RKO (cell line): Measurements from ENCODE around the gene PCDHAC1.
"Not testable (repeated sequence)": the region's sequence is repeated elsewhere in the genome, so short reads cannot be mapped to it uniquely, and the experiment has no call there.

Experiments used
- DNase-seq: peaks from one replicate; pipeline ENCODE4 v3.0.0-alpha.2; 2016; ENCODE audit warnings: low spot score

Gene PCDHAC1, protein sequence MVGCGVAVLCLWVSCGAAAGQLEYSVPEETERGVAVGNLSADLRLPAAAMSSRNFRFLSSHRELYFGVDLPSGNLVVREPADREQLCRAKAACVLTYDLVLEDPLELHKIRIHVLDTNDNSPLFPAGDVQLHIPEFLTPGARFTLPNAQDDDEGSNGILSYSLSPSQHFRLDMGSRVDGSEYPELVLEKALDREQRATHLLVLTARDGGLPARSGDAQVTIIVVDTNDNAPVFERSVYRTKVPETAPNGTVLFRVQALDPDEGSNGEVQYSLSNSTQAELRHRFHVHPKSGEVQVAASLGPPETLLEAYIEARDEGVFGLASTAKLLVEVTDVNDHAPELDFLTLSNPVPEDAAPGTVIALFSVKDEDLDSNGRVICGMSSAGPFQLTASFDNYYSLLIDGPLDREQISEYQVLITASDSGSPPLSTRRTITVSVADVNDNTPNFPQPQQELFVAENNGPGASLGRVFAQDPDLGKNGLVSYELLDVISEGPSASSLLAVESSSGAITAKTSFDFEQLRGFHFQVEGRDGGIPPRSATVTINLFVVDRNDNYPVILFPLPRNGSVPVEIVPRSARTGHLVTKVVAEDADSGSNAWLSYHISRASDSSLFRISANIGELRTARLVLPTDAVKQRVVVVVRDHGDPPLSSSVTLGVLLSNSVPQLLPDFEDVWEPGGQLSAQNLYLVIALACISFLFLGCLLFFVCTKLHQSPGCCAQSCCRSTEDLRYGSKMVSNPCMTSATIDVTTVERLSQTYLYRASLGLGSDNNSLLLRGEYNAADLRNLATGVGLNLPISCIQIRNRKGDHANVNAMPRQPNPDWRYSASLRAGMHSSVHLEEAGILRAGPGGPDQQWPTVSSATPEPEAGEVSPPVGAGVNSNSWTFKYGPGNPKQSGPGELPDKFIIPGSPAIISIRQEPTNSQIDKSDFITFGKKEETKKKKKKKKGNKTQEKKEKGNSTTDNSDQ

DNA sequence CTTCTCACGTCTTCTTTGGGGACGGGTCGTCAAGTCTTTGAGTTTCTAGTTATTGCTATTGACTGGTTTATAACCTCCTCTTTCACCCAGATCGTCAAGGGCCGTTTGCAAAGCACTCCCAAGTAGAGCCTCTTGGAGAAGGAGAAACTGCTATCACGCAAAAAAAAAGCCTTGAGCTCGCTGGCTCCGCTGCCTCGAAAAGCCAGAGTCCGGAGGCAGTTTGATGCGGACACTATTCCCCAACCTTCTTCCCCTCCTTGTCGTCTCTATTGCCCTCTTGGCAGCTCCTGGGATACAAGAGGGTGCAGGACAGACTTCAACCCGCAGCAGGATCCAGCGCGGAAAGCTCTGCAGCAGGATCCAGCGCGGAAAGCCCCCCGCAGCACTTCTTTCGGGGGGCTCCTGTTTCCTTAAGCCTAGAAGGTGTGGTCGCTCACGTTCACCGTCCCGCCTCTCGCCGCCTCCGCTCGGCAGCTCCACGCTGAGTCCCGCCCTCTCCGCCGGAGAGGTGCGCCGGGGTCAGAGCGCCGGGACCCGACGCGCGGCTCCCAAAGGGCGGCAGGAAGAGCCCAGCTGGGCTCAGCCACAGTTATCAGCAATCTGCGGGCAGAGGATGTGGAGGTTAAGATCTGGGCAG is at the start of gene PCDHAC1:
Gene PCDHAC1, plus strand, starts transcription at position 494 of the 637 bp plus-strand sequence. CDS start 594 bp downstream, outside the sequence.
- DNase-seq, result no peak

DNA sequence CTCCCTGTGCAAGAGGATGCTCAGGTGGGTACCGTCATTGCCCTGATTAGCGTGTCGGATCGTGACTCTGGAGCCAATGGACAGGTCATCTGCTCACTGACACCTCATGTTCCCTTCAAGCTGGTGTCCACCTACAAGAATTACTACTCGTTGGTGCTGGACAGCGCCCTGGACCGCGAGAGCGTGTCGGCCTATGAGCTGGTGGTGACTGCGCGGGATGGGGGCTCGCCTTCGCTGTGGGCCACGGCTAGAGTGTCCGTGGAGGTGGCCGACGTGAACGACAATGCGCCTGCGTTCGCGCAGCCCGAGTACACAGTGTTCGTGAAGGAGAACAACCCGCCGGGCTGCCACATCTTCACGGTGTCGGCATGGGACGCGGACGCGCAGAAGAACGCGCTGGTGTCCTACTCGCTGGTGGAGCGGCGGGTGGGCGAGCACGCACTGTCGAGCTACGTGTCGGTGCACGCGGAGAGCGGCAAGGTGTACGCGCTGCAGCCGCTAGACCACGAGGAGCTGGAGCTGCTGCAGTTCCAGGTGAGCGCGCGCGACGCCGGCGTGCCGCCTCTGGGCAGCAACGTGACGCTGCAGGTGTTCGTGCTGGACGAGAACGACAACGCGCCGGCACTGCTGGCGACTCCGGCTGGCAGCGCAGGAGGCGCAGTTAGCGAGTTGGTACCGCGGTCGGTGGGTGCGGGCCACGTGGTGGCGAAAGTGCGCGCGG is 49.4 kb upstream of the PCDHAC1 start:
- DNase-seq, result not testable (repeated sequence)

DNA sequence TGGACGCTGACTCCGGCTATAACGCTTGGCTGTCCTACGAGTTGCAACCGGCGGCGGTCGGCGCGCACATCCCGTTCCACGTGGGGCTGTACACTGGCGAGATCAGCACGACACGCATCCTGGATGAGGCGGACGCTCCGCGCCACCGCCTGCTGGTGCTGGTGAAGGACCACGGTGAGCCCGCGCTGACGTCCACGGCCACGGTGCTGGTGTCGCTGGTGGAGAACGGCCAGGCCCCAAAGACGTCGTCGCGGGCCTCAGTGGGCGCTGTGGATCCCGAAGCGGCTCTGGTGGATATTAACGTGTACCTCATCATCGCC is 48.9 kb upstream of the PCDHAC1 start:
- DNase-seq, result no peak

DNA sequence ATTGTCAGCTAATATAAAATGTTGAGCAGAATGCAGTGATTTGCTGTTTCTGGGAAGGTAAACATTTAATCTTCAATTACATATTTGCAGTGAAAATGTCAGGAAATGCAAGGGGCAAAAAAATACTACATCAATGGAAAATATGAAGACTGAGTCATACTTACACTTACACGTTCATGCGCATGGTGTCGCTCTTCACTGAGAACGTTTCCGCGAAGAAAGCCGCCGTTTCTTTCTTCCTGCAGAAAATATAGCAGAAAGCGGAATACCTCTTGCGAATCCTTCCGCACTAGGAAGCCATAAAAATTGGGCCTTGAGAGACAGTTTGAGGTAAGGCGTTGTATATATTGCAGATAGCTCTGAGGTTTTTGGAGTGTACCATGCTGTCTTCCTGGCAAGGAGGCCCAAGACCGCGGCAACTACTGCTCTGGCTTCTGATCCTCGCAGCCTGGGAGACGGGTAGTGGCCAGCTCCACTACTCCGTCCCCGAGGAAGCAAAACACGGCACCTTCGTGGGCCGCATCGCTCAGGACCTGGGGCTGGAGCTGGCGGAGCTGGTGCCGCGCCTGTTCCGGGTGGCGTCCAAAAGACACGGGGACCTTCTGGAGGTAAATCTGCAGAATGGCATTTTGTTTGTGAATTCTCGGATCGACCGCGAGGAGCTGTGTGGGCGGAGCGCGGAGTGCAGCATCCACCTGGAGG is 44.1 kb upstream of the PCDHAC1 start, which contains the start of gene PCDHA13:
Gene PCDHA13, plus strand, starts transcription at position 236 of the 702 bp plus-strand sequence. Its CDS starts 145 bp downstream, at position 381.
- no peak for DNase-seq

DNA sequence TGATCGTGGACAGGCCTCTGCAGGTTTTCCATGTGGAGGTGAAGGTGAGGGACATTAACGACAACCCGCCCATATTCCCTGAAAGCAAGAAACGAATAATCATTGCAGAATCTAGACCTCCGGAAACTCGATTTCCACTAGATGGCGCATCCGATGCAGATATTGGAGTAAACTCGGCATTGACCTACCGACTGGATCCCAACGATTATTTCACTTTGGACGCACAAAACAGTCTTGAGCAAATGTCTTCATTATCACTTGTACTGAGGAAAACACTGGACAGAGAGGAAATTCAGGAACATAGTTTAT is 43.6 kb upstream of the PCDHAC1 start:
- DNase-seq, result peak; percentile 59

DNA sequence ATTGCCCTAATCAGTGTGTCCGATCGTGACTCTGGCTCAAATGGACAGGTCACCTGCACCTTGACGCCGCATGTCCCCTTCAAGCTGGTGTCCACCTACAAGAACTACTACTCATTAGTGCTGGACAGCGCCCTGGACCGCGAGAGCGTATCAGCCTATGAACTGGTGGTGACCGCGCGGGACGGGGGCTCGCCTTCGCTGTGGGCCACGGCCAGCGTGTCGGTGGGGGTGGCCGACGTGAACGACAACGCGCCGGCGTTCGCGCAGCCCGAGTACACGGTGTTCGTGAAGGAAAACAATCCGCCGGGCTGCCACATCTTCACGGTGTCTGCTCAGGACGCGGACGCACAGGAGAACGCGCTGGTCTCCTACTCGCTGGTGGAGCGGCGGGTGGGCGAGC is 42.7 kb upstream of the PCDHAC1 start:
- no peak for DNase-seq

DNA sequence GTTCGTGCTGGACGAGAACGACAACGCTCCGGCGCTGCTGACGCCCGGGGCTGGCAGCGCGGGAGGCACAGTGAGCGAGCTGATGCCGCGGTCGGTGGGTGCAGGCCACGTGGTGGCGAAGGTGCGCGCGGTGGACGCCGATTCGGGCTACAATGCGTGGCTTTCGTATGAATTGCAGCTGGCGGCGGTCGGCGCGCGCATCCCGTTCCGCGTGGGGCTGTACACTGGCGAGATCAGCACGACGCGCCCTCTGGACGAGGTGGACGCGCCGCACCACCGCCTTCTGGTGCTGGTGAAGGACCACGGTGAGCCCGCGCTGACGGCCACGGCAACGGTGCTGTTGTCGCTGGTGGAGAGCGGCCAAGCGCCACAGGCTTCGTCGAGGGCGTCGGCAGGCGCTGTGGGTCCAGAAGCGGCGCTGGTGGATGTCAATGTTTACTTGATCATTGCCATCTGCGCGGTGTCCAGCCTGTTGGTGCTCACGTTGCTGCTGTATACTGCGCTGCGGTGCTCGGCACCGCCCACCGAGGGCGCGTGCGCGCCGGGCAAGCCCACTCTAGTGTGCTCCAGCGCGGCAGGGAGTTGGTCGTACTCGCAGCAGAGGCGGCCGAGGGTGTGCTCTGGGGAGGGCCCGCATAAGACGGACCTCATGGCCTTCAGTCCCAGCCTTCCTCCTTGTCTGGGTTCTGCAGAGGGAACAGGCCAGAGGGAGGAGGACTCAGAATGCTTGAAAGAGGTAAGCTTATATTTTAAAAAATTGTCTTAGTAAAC is 42.0 kb upstream of the PCDHAC1 start:
- no peak for DNase-seq

DNA sequence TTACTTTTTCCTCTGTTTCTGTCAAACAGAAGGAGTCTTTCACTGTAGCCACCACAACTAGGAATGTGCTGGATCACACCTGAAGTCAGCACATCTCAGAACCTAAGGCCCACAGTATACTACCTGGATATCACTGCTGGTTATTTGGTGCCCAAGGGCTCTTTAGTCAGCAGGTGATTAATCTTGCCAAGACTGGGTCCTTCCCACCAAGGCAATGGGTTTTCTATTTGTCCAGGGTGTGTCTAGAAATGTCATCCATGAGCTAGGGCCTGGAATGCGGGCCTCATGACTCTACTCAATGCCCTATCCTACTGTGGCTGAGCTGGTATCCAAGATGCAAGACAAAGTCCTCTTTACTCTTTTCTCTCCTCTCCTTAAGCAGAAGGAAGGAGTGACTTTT is 9.8 kb upstream of the PCDHAC1 start:
- no peak for DNase-seq

DNA sequence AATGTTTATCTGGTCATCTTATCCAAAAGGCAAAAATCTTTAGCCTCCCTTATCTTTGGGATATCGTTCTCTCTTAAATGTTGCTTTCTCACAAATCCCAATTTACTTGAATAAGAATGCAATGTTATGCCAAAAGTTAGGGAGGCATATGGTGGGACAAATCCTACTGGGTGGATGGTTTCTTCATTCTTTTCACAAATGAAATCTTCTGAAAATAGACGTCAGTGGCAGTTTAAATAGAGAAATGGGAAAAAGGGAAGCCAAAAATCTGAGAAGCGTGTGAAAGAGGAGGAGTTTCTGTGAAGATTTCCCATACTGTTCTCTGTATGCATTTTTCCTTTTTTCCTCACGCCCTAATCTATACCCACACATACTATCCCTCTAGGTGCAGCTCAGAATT is 2.5 kb upstream of the PCDHAC1 start:
- DNase-seq, result no peak

DNA sequence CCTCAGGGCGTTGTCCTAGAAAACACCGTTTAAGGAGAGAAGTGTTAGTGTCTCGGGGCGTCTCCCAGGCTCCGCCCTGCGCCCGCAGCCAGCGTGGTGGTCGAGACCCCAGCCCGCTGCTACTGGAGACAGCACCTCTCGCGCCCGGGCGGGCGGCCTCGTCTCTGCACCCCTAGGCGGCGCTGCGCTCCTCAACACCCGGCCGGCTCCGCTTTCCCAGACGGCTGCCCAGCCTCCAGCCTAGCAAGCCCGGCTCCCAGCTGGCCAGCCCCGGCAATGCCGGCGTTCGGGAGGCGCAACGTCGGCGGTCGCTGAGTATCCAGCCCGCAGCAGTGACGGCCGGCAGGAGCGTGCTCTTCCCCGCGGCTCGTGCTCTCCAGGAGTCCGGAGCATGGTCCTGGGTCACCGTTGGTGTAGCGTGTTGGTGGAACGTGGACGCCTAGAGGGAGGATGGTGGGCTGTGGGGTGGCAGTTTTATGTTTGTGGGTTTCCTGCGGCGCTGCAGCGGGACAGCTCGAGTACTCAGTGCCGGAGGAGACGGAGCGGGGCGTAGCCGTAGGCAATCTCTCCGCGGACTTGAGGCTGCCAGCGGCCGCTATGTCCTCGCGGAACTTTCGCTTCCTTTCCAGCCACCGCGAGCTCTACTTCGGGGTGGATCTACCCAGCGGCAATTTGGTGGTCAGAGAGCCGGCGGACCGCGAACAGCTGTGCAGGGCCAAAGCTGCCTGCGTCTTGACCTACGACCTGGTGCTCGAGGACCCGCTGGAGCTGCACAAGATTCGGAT is 536 bp downstream of the PCDHAC1 start:
- DNase-seq, result no peak

DNA sequence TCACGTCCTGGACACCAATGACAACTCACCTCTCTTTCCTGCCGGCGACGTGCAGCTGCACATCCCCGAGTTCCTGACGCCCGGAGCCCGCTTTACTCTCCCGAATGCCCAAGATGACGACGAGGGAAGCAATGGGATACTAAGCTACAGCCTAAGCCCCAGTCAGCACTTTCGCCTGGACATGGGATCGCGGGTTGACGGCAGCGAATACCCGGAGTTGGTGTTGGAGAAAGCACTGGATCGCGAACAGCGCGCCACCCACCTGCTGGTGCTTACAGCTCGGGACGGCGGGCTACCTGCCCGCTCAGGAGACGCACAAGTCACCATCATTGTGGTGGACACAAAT is 1.1 kb downstream of the PCDHAC1 start:
- no peak for DNase-seq

DNA sequence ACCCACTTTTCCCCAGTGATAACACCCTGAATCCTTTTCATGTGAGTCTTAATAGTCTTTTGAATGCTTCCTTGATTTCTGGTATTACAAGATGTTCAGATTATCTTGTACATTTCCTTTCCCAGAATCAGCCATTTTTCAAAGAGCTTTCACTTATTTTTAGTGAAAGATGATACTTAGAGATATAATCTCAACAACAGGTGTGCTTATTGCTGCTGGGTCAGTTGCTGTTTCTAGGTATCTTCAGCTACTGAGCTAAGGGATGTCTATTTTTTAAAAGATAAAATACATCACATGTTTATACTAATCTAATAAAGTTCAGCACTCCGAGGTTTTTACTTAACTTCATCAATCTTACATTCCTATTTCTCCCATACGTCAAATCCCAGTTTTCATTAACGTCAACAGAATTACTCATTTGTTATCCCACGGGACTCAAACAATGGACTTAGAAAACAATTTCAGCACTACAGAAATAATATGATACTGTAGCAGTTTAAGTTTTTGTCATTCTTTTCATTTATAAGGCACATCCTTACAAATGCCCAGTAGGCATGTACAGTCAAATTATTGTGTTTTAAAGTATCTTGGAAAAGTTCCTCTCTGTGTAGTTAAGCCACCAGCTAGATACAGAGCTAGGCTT is 9.0 kb downstream of the PCDHAC1 start:
- DNase-seq, result no peak

DNA sequence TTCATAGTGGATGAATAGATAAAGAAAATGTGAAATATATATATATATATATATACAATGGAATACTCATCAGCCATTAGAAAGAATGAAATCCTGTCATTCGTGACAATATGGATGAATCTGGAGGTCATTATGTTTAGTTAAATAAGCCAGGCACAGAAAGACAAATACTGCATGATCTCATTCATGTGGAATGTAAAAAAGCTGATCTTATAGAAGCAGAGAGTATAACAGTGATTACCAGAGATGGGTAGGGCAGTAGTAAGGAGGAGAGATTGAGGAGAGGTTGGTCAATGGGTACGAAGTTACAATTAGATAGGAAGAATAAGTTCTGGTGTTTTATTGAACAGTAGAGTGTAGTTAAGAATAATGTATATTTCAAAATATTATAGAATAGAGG is 20.5 kb downstream of the PCDHAC1 start:
- no peak for DNase-seq

DNA sequence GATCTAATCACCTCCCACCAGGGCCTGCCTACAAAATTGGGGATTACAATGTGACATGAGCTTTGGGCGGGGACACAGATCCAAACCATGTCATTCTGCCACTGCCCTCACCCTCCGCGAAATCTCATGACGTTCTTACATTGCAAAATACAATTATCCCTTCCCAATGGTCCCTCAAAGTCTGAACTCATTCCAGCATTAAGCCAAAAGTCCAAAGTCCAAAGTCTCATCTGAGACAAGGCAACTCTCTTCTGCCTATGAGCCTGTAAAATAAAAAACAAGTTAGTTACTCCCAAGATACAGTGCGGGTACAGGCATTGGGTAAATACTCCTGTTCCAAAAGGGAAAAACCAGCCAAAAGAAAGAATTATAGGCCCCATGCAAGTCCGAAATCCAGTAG is 25.5 kb downstream of the PCDHAC1 start:
- no peak for DNase-seq

DNA sequence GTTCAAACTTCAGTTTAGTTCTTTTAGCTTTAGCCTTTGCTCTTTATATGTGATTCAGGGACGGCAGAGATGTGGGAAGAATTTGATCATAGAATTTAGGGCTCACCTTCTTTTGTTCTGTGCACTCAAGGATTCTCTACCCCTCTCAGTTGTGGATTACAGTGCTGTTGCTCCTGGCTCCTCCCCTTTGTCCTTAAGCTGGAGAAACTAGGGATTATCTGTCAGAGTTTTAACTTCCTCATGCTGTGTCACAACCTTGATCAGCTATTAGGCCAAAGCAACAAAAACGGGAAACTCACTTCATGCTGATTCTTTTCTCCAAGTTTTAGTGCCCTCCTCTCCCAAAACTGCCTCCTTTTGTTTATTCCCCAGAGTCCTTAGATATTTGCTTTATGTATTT is 27.1 kb downstream of the PCDHAC1 start:
- no peak for DNase-seq

DNA sequence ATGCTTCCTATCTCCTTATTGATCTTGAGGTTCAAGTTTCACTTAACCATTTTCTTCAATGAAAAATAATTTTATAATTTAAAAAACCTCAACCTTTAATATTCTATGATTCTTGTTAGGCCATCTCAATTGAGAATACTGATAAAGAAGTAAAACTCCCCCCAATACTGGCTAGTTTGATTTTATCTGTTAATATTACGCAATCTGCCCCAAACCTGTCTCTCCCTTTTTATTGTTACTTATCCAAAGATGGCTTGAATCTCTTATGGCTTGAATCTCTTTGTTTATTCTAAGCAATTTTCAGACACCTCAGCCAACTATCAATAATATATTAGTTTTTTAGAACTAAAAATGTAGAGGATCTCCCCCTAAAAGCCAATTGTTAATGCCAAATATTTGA is 36.1 kb downstream of the PCDHAC1 start:
- no peak for DNase-seq

DNA sequence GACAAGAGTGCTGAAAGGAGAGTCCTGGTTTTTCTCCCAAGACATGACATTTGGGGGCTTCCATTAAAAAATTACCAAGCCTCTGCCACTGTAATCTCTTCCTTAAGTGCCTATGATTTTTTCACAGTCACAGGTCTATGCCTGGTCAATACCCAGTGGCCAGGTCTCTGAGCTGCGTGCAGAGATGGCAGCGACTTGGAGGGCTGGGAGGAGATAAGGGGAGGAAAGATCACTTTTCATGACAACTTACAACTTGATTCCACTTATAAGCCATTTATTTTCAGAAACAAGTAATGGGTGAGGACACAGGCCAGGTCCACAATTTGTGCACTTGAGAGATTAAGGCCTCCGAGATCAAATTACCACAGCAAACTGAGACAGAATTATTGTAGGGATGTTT is 38.3 kb downstream of the PCDHAC1 start:
- no peak for DNase-seq

DNA sequence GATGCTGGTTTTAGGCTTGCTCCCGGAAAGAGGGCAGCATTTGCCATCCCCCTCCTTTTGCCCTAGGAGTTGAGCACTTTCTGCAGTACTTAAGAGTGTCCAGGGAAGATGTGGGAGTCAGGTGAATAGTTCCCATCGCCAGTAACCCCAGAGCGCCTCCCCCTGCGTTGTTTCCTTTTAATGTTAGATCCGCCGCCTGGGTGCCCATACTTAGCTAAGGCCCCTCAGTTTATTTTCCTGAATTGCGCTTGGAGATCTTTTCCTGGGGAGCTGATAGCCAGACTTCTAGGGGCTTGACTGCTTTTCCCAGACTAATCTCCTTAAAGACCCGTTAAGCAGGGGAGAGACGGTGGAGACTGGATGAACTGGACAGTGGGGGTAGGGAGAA is 39.8 kb downstream of the PCDHAC1 start:
- DNase-seq, result peak; percentile 35
